K562 treated with DMSO at 1 percent for 4 hours (cell line): ENCODE results near the gene GLT6D1. TPM values are rescaled to one million over a fixed set of nuclear protein-coding genes. Genes with fewer than 3 reads are reported as not detected.

ENCODE experiments used
- total RNA-seq: library from RNA; unstranded; fragments of 300-600 nt; gene quantifications from 2 replicates; pipeline ENCODE4 v1.2.3, GENCODE V29; 2022; ENCODE audit not compliant: insufficient read depth

GLT6D1 gene, protein sequence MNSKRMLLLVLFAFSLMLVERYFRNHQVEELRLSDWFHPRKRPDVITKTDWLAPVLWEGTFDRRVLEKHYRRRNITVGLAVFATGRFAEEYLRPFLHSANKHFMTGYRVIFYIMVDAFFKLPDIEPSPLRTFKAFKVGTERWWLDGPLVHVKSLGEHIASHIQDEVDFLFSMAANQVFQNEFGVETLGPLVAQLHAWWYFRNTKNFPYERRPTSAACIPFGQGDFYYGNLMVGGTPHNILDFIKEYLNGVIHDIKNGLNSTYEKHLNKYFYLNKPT
- not detected in 2 replicates for total RNA-seq

DNA sequence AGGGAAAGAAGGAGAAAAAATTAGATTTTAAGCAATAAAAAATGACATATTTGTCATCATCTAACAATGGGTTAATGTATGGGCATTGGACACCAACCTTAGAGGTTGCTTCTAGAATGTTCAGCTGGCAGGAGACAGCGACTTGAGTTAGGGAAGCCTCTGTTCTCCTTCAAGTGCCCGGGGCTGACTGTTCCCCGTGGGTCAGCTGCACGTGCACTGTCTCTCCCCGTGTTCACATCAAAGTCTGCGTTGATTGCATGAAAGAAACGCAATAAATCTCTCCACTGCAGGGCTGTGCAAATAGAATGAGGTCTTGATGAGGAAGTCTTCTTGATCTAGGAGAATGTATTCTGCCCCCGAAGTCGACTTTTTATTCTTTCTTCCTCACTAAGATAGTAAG, at the start of gene GLT6D1:
Gene GLT6D1 (minus strand): TSS at position 345 of the 400 bp plus-strand sequence. CDS start 353 bp downstream, outside the sequence.

DNA sequence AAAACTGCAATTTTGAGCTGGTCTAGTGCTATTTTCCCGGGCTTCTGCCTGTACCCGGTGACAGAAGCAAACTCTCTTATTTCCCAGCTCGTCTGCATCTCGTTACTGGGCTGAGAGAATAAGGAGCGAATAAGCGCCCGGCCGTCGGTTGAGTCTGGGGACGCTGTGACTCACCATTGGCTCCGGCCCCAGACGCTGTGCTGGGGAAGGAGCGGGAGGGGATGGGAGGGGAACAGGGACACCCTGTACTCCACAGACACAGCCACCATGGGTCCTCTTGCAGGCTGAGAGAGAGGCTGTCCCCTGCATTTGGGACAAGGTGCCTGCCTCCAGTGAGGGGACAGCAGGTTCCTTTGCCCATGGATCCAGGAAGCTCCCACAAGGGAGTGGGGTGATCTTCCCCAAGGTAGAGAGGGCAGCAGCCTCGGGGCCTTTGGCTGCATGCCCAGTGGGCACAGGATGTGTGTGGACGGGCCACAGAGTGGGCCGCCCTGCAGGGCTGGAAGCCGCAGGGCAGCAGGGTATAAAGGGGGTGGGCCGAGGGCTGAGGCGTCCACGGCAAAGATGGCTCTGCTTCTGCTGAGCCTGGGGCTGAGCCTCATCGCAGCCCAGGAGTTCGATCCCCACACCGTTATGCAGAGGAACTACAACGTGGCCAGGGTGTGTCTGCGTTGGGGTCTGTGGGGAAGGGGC, 23.6 kb upstream of the GLT6D1 start, which contains the start of gene LCN9:
Gene LCN9 (plus strand): TSS at position 552 of the 693 bp plus-strand sequence. CDS start 13 bp downstream, at position 565.

Other genes with a start within 250 kb of the GLT6D1 start
- gene PPP1R26, start 159.8 kb downstream of the GLT6D1 start, total RNA-seq, result 20.1 and 26.9 TPM in 2 replicates
- 86.6 and 88.5 TPM in 2 replicates for gene MRPS2, start 138.9 kb downstream of the GLT6D1 start, total RNA-seq
- gene LCN1, start 118.1 kb downstream of the GLT6D1 start, total RNA-seq, result not detected in 2 replicates
- not detected in 2 replicates for gene OBP2A, start 93.4 kb downstream of the GLT6D1 start, total RNA-seq
- gene PAEP, start 77.8 kb downstream of the GLT6D1 start, total RNA-seq, result not detected in 2 replicates
- not detected in 2 replicates for gene LCN9, start 23.8 kb upstream of the GLT6D1 start, total RNA-seq
- gene SOHLH1, start 59.9 kb upstream of the GLT6D1 start, total RNA-seq, result not detected in 2 replicates
- not detected in 2 replicates for gene KCNT1, start 62.6 kb upstream of the GLT6D1 start, total RNA-seq